ENCODE results near the gene PRAMEF8.
A peak's percentile ranks its signal among the peaks of the same experiment; 100 is the strongest.
"Not testable (repeated sequence)": the region's sequence is repeated elsewhere in the genome, so short reads cannot be mapped to it uniquely, and the experiment has no call there.

The PRAMEF8 gene
- long read RNA-seq = 0 reads

DNA sequence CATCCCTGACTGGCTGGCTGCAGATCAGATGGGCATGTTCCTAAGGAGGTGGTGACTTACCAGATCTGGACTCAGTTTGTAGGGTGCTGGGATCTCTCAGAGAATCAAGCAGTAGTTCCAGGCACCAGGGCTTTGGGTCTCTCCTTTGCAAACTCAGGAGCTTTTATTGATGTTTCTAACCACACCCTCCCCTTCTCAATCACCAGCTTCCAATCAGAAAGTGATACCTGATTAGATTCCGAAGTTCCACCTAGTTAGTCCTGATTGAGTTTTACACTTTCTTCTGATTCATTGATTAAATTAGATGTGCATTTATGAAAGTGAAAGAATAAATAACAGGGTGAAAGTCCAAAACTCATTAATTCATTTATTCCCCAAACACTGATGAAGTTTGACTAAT, at the start of gene PRAMEF8:
Gene PRAMEF8 (minus strand): TSS at position 101 of the 400 bp plus-strand sequence. CDS start 1,046 bp downstream, outside the sequence.
- DNase-seq (ENCODE audit: low read depth in 1 of 2, low spot score in 1 of 2); H3K4me3 ChIP-seq (replicated peaks; ENCODE audit: insufficient read depth, low read length); H3K27ac ChIP-seq (replicated peaks); H3K27me3 ChIP-seq (ENCODE audit: insufficient read depth, poor library complexity, severe bottlenecking): not testable (repeated sequence)

DNA sequence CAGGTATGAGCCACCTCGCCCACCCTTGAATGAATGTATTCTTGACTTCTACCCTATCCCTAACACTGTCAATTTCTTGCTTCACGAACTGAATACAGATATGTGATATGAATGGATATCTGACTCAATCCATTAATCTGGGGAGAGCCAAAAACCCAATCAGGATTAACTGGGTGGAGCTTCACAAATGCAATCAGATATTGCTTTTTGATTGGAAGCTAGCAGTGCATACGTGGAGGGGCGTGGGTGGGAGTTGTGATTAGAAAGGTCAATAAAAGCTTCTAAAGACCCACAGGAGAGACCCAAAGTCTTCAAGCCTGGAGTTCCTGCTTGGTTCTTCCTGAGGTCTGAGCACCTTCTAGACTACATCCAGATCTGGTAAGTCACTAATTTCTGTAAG, 30.3 kb upstream of the PRAMEF8 start, which contains the start of gene PRAMEF15:
Gene PRAMEF15 (plus strand): TSS at position 301 of the 400 bp plus-strand sequence. CDS start 2,827 bp downstream, outside the sequence.
- H3K4me3 ChIP-seq (replicated peaks; ENCODE audit: insufficient read depth, low read length); H3K27me3 ChIP-seq (ENCODE audit: insufficient read depth, poor library complexity, severe bottlenecking); H3K27ac ChIP-seq (replicated peaks); DNase-seq (ENCODE audit: low read depth in 1 of 2, low spot score in 1 of 2): not testable (repeated sequence)

DNA sequence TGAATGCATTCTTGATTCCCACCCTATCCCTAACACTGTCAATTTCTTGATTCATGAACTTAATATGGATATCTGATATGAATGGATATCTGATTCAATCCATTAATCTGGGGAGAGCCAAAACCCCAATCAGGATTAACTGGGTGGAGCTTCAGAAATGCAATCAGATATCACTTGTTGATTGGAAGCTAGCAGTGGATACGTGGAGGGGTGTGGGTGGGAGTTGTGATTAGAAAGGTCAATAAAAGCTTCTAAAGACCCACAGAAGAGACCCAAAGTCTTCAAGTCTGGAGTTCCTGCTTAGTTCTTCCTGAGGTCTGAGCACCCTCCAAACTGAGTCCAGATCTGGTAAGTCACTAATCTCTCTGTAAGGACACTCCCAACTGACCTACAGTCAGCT, 18.3 kb upstream of the PRAMEF8 start, which contains the start of gene PRAMEF33:
Gene PRAMEF33 (plus strand): TSS at position 301 of the 400 bp plus-strand sequence. CDS start 2,416 bp downstream, outside the sequence.
- not testable (repeated sequence) for H3K27me3 ChIP-seq (ENCODE audit: insufficient read depth, poor library complexity, severe bottlenecking); DNase-seq (ENCODE audit: low read depth in 1 of 2, low spot score in 1 of 2); H3K4me3 ChIP-seq (replicated peaks; ENCODE audit: insufficient read depth, low read length); H3K27ac ChIP-seq (replicated peaks)

DNA sequence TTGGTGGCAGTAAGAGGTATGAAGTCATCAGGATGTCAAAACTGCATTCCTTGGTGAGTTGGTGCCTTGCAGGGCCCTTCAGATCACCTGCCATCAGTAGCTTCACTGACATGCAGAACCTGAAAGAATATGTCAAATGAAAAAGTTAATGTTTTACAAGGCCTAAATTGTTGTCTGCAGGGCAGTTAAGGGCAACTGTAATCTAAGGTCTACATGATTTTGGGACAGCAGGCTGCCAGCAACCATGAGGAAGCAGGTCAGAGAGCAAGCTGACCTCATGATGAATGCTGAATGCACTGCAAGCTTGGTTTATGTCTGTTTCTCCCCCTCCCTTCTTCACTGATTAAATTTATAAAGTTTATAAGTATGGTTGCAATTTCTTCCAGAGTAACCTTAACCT, 17.3 kb upstream of the PRAMEF8 start:
- H3K4me3 ChIP-seq (replicated peaks; ENCODE audit: insufficient read depth, low read length); DNase-seq (ENCODE audit: low read depth in 1 of 2, low spot score in 1 of 2); H3K27me3 ChIP-seq (ENCODE audit: insufficient read depth, poor library complexity, severe bottlenecking); H3K27ac ChIP-seq (replicated peaks): not testable (repeated sequence)

DNA sequence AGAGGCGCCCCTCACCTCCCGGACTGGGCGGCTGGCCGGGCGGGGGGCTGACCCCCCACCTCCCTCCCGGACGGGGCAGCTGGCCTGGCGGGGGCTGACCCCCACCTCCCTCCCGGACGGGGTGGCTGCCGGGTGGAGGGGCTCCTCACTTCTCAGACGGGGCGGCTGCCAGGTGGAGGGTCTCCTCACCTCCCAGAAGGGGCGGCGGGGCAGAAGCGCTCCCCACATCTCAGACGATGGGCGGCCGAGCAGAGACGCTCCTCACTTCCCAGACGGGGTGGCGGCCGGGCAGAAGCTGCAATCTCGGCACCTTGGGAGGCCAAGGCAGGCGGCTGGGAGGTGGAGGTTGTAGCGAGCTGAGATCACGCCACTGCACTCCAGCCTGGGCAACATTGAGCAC, 13.8 kb upstream of the PRAMEF8 start:
- not testable (repeated sequence) for H3K4me3 ChIP-seq (replicated peaks; ENCODE audit: insufficient read depth, low read length); H3K27ac ChIP-seq (replicated peaks); H3K27me3 ChIP-seq (ENCODE audit: insufficient read depth, poor library complexity, severe bottlenecking); DNase-seq (ENCODE audit: low read depth in 1 of 2, low spot score in 1 of 2)

DNA sequence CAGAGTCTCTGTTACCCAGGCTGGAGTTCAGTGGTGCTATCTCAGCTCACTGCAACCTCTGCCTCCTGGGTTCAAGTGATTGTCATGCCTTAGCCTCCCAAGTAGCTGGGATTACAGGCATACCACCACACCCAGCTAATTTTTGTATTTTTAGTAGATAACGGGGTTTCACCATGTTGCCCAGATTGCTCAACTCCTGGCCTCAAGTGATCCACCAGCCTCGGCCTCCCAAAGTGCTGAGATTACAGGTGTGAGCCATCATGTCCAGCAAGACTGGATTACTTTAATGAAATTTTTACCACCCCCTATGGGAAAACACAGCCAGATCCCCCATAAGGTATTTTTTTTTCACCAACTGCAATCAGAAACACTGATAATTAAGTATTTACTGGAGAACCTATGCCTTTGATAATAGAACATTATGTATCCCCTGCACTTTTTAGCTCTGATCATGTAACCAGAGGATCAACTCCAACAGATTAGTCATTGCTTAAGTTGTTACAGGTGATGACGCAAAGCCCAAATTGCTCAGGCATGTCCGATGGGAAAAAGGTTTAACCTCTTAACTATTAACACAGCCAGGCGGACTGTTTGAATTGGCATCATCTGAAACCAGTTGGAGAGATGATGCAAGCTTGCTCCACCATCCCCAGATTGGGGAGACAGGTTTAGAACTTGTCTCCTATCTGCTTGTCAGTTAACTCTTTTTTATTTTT, 12.4 kb upstream of the PRAMEF8 start:
- not testable (repeated sequence) for H3K4me3 ChIP-seq (replicated peaks; ENCODE audit: insufficient read depth, low read length); DNase-seq (ENCODE audit: low read depth in 1 of 2, low spot score in 1 of 2)

DNA sequence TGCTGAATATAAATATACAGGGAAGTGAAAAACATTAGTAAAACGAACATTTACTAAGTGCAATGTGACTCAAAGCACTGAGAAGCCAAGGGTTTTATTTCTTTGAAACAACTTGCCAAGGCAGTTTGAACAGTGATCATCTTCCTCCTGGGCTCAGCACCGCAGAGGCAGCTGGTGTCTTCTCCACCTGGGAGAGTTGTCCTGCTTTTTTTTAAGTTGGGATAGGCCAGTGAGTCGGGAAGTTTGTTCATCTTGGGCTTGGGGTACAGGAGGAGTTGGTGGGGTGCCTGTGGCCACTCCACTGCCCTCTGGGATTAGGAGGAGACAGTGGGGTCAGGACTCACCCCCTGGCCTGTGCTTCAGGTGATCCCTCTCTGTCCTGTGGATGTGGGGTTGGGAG, 4.1 kb upstream of the PRAMEF8 start:
- H3K27me3 ChIP-seq (ENCODE audit: insufficient read depth, poor library complexity, severe bottlenecking); DNase-seq (ENCODE audit: low read depth in 1 of 2, low spot score in 1 of 2); H3K4me3 ChIP-seq (replicated peaks; ENCODE audit: insufficient read depth, low read length); H3K27ac ChIP-seq (replicated peaks): not testable (repeated sequence)

More for the DNA sequence above, 12.4 kb upstream of the PRAMEF8 start:
- H3K27me3 ChIP-seq (ENCODE audit: insufficient read depth, poor library complexity, severe bottlenecking); H3K27ac ChIP-seq (replicated peaks): not testable (repeated sequence)

DNA sequence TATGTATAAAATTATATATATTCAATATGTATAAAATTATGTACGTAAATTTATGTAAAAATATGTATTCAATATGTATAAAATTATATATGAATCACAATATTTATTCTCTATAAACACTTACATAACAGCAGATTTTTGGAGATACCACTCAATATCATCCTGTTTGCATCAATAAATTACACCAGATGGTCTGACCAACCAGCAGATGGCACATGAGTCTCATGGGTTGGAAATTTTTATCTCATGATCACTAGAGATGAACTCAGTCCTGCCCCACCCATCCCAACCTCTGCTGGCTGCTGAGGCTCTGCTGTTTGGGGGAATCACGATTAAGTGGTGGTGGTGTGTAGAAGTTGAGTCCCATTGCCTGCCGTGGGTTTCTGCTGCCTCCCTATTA, 5.3 kb downstream of the PRAMEF8 start:
- not testable (repeated sequence) for H3K4me3 ChIP-seq (replicated peaks; ENCODE audit: insufficient read depth, low read length); DNase-seq (ENCODE audit: low read depth in 1 of 2, low spot score in 1 of 2); H3K27ac ChIP-seq (replicated peaks); H3K27me3 ChIP-seq (ENCODE audit: insufficient read depth, poor library complexity, severe bottlenecking)

DNA sequence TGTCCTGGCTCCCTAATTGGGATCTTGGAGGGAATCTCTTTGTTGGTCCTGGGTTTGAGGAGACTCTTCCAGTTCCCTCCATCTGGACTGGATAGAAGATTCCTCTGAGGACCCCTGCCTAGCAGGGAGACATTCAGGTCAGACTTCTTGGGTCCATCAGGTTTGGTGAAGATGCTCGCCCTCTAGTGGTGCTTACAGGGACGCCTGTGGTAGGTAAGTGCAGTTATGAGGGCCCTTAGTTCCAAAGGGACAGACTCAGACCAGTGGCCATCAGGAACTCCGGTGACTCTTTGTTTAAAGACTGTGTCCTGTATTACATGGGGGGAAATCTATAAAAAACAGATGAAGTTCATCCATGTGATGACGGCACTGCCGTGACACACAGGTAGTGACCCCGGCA, 7.9 kb downstream of the PRAMEF8 start:
- H3K27me3 ChIP-seq (ENCODE audit: insufficient read depth, poor library complexity, severe bottlenecking); DNase-seq (ENCODE audit: low read depth in 1 of 2, low spot score in 1 of 2); H3K27ac ChIP-seq (replicated peaks); H3K4me3 ChIP-seq (replicated peaks; ENCODE audit: insufficient read depth, low read length): not testable (repeated sequence)

DNA sequence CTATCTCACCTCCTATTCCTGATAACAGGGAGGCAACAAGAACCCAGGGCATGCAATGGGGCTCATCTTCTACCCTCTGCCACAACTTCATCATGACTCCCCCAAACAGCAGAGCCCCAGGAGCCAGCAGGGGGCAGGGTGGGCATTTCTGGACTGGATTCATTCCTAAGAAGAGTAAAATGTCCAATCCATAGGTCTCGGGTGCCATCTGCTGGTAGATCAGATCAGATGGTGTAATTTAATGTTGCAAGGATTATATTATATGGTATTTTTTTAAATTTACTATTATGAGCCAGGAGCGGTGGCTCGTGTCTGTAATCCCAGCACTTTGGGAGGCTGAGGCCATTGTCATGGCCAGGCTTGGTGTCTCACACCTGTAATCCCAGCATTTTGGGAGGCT, 19.8 kb downstream of the PRAMEF8 start:
- not testable (repeated sequence) for H3K4me3 ChIP-seq (replicated peaks; ENCODE audit: insufficient read depth, low read length); H3K27me3 ChIP-seq (ENCODE audit: insufficient read depth, poor library complexity, severe bottlenecking); H3K27ac ChIP-seq (replicated peaks); DNase-seq (ENCODE audit: low read depth in 1 of 2, low spot score in 1 of 2)

DNA sequence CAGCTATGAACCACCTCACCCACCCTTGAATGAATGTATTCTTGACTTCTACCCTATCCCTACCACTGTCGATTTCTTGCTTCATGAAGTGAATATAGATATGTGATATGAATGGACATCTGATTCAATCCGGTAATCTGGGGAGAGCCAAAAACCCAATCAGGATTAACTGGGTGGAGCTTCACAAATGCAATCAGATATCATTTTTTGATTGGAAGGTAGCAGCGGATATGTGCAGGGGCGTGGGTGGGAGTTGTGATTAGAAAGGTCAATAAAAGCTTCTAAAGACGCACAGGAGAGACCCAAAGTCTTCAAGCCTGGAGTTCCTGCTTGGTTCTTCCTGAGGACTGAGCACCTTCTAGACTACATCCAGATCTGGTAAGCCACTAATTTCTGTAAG, 31.0 kb downstream of the PRAMEF8 start, which contains the start of gene PRAMEF5:
Gene PRAMEF5 (plus strand): TSS at position 301 of the 400 bp plus-strand sequence. CDS start 5,071 bp downstream, outside the sequence.
- not testable (repeated sequence) for DNase-seq (ENCODE audit: low read depth in 1 of 2, low spot score in 1 of 2); H3K27ac ChIP-seq (replicated peaks); H3K27me3 ChIP-seq (ENCODE audit: insufficient read depth, poor library complexity, severe bottlenecking); H3K4me3 ChIP-seq (replicated peaks; ENCODE audit: insufficient read depth, low read length)

DNA sequence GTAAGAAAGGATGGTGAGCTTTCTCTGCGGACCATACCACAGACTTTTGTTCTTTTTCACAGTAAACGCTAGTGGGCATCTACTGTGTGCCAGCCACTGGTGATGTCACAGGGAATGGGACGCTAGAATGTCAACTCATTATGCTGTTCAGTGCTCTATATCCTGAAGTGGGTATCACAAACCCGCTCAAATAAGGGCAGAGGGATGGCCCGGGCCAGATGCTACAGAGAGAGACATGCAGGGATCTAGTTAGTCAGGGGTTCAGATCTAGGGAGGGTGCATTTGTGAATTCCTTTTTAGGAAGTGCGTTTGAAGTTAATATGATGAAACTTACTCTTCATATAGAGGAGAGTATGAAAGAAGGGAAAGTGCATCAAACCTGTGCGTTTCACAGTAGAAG, 37.8 kb downstream of the PRAMEF8 start:
- H3K27ac ChIP-seq (replicated peaks); H3K4me3 ChIP-seq (replicated peaks; ENCODE audit: insufficient read depth, low read length); H3K27me3 ChIP-seq (ENCODE audit: insufficient read depth, poor library complexity, severe bottlenecking): not testable (repeated sequence)
- peak in 1 of 2 experiments; percentile 0 for DNase-seq (ENCODE audit: low read depth in 1 of 2, low spot score in 1 of 2)

DNA sequence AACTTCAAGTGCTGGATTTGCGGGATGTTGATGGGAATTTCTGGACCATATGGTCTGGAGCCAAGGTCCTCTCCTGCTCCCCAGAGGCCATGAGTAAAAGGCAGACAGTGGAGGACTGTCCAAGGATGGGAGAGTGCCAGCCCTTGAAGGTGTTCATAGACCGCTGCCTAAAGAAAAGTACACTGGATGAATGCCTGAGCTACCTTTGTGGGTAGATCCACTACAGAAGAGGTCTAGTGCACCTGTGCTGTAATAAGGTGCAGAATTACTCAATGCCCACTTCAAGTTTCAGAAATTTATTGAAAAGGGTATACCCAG, 38.4 kb downstream of the PRAMEF8 start:
- H3K27me3 ChIP-seq (ENCODE audit: insufficient read depth, poor library complexity, severe bottlenecking); H3K4me3 ChIP-seq (replicated peaks; ENCODE audit: insufficient read depth, low read length); H3K27ac ChIP-seq (replicated peaks): not testable (repeated sequence)
- DNase-seq (ENCODE audit: low read depth in 1 of 2, low spot score in 1 of 2) = peak in 1 of 2 experiments; percentile 0

DNA sequence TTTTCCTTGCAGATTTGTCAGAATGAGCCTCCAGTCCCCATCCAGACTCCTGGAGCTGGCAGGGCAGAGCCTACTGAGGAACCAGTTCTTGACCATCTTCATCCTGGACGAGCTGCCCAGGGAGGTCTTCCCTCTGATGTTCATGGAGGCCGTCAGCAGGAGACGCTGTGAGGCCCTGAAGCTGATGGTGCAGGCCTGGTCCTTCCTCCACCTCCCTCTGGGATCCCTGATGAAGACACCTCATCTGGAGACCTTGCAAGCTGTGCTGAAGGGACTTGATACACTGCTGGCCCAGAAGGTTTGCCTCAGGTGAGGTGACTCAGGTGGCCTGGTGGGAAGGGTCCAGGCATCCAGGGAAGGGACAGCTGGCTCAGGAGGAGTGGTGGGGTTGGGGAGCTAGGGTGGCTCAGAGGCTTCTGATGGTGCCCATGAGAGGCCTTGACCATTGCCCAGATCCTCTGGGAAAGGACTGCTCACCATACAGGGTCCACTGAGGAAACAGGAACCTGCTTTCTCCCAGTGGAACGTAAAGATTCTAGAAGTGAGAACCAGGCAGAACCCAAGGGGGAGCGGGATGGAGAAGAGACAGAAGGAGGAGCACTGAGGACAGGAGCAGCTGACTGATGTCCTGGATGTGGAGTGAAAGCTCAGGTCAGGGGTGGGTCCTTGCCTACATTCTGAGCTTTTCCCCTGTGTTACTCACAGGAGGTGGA, 38.9 kb downstream of the PRAMEF8 start:
- DNase-seq (ENCODE audit: low read depth in 1 of 2, low spot score in 1 of 2) = peak in 1 of 2 experiments; percentile 0
- H3K27ac ChIP-seq (replicated peaks); H3K27me3 ChIP-seq (ENCODE audit: insufficient read depth, poor library complexity, severe bottlenecking); H3K4me3 ChIP-seq (replicated peaks; ENCODE audit: insufficient read depth, low read length): not testable (repeated sequence)

Measured in HL-60 (cell line).